K562 (cell line): ENCODE results near the gene GMEB2. TPM values are rescaled to one million over a fixed set of nuclear protein-coding genes. Genes with fewer than 3 reads are reported as not detected.

Experiments
- ATAC-seq: fragments of 200-7000 bp; cut with Tn5 transposase; 3 replicates; pipeline ENCODE4 v1.9.1; 2020; ENCODE audit warnings: moderate library complexity
- BruUV-seq: library from RNA; stranded (reverse); fragments of 400-500 nt; replicated peaks from 2 replicates; lab custom pipeline; 2021; lab: Mats Ljungman, UMichigan
- CTCF ChIA-PET: fragments of 300-600 bp; formaldehyde crosslinking; extraction: SDS; loops from one replicate; lab custom pipeline; 2021; ENCODE audit warnings: low intra/inter-chr PET ratio; lab: Yijun Ruan, JAX
- POLR2A ChIA-PET: fragments of 300-600, 350-650 bp; sonication (Branson Sonifier 250); formaldehyde crosslinking; extraction: SDS; loops from one replicate; lab custom pipeline; 2021; ENCODE audit warnings: antibody characterized with exemption, inconsistent platforms; lab: Yijun Ruan, JAX
- DNase-seq, 4 experiments: peaks; one replicate each; pipeline versions ENCODE4 v3.0.0 to v3.0.0-alpha.2; 2011 to 2018; ENCODE audit warnings: low spot score in 3 of 4, mixed read lengths in 3 of 4; ENCODE audit errors: extremely low read depth in 1 of 4
- FAIRE-seq: peaks from 2 replicates; lab custom pipeline; 2011; peaks lifted over from hg19 to GRCh38; lab: Jason Lieb, UNC
- H2AFZ ChIP-seq: 2 replicates; pipeline ENCODE4 v1.6.0; 2011; ENCODE audit warnings: low read depth, low read length, control low read depth, inconsistent platforms
- H3K27ac ChIP-seq: fragments of 200-600 bp; 3 replicates; pipeline ENCODE4 v1.8.0; 2011; ENCODE audit warnings: low read depth, mild to moderate bottlenecking, control low read depth, inconsistent platforms, low read length, moderate library complexity, mixed read lengths; ENCODE audit errors: extremely low read depth
- H3K27me3 ChIP-seq, 2 experiments: fragments of 300-600 bp in 1 of 2; 2 replicates in 1 of 2; 3 replicates in 1 of 2; pipeline versions ENCODE4 v1.6.0 to v1.8.0; 2011; ENCODE audit warnings: inconsistent platforms in 2 of 2, low read length in 2 of 2, mild to moderate bottlenecking in 1 of 2, mixed read lengths in 1 of 2, moderate library complexity in 1 of 2; ENCODE audit not compliant: control insufficient read depth in 2 of 2, insufficient read depth in 2 of 2
- H3K36me3 ChIP-seq: fragments of 300-600 bp; 3 replicates; pipeline ENCODE4 v1.8.0; 2011; ENCODE audit warnings: mild to moderate bottlenecking, low read length, inconsistent platforms; ENCODE audit not compliant: control insufficient read depth, insufficient read depth
- H3K4me1 ChIP-seq, 2 experiments: fragments of 200-600 bp in 1 of 2; replicated peaks in 1 of 2; 2 replicates in 1 of 2; 3 replicates in 1 of 2; pipeline versions ENCODE4 v1.5.1 to v1.8.0; 2011; ENCODE audit warnings: inconsistent platforms in 2 of 2, low read length in 2 of 2, mild to moderate bottlenecking in 1 of 2, mixed read lengths in 1 of 2, moderate library complexity in 1 of 2; ENCODE audit not compliant: control insufficient read depth in 2 of 2, insufficient read depth in 2 of 2
- H3K4me2 ChIP-seq: 2 replicates; pipeline ENCODE4 v1.6.1; 2011; ENCODE audit warnings: low read length, control low read depth, inconsistent platforms, mixed read lengths; ENCODE audit not compliant: insufficient read depth
- H3K4me3 ChIP-seq: fragments of 200-600 bp; sonication (generic), shearing (Covaris generic); 2 replicates; pipeline ENCODE4 v1.5.1; 2016; ENCODE audit warnings: control low read depth, inconsistent platforms
- H3K79me2 ChIP-seq: fragments of 200-600 bp; 3 replicates; pipeline ENCODE4 v1.8.0; 2011; ENCODE audit warnings: low read length, inconsistent platforms; ENCODE audit not compliant: control insufficient read depth, insufficient read depth
- H3K9ac ChIP-seq, 2 experiments: 2 replicates each; pipeline versions ENCODE4 v1.6.0 to v1.6.1; 2011; ENCODE audit warnings: low read depth in 2 of 2, low read length in 2 of 2, control low read depth in 1 of 2, inconsistent platforms in 1 of 2, mild to moderate bottlenecking in 1 of 2, mixed read lengths in 1 of 2; ENCODE audit not compliant: insufficient read depth in 1 of 2
- H3K9me1 ChIP-seq: one replicate; pipeline ENCODE4 v1.6.0; 2011; ENCODE audit warnings: inconsistent platforms, mild to moderate bottlenecking, low read length, moderate library complexity; ENCODE audit not compliant: control insufficient read depth, insufficient read depth
- H3K9me3 ChIP-seq: replicated peaks from 2 replicates; pipeline ENCODE4 v1.5.1; 2011; ENCODE audit warnings: low read depth, low read length, inconsistent platforms; ENCODE audit not compliant: control insufficient read depth, insufficient read depth
- H4K20me1 ChIP-seq: replicated peaks from 2 replicates; pipeline ENCODE4 v1.6.1; 2011; ENCODE audit warnings: low read length, inconsistent platforms, mixed read lengths; ENCODE audit not compliant: control insufficient read depth, insufficient read depth
- ELF4 ChIP-seq: fragments of 450-650 bp; formaldehyde crosslinking; IDR thresholded peaks from 2 replicates; pipeline ENCODE4 v1.4.0; 2022; ENCODE audit warnings: missing genetic modification characterization
- FOXP4 ChIP-seq: sonication (generic); formaldehyde crosslinking; IDR thresholded peaks from 2 replicates; pipeline ENCODE4 v1.8.0; 2022; ENCODE audit warnings: mild to moderate bottlenecking, missing genetic modification reagents, borderline replicate concordance
- JUND ChIP-seq, 2 experiments: IDR thresholded peaks; 2 replicates in 1 of 2; 3 replicates in 1 of 2; pipeline ENCODE4 v1.6.1; 2011; ENCODE audit warnings: borderline replicate concordance in 2 of 2, low read depth in 2 of 2, low read length in 2 of 2, improper control_type of control experiment in 1 of 2, missing biosample characterization in 1 of 2, missing genetic modification characterization in 1 of 2, missing genetic modification reagents in 1 of 2
- KDM5B ChIP-seq: fragments of 200-600 bp; sonication (generic); IDR thresholded peaks from 2 replicates; pipeline ENCODE4 v1.6.1; 2012; ENCODE audit warnings: low read depth, mild to moderate bottlenecking, moderate library complexity, low read length, control low read depth, inconsistent platforms; ENCODE audit not compliant: insufficient replicate concordance
- NCOA6 ChIP-seq: fragments of 450-650 bp; IDR thresholded peaks from 2 replicates; pipeline ENCODE4 v1.6.1; 2017; ENCODE audit warnings: mild to moderate bottlenecking
- RBM14 ChIP-seq: fragments of 200-400 bp; formaldehyde crosslinking; IDR thresholded peaks from 2 replicates; pipeline ENCODE4 v1.6.1; 2018; ENCODE audit warnings: low read depth, mild to moderate bottlenecking, low read length, moderate library complexity, borderline replicate concordance; ENCODE audit not compliant: insufficient read depth
- SOX6 ChIP-seq: fragments of 450-650 bp; IDR thresholded peaks from 2 replicates; pipeline ENCODE4 v1.6.1; 2014; ENCODE audit warnings: mild to moderate bottlenecking
- WHSC1 ChIP-seq: IDR thresholded peaks from one replicate; pipeline ENCODE4 v1.6.1; 2012; ENCODE audit warnings: low read length, control low read depth, inconsistent platforms
- ZNF277 ChIP-seq: fragments of 250-450 bp; sonication (Bioruptor Pico); IDR thresholded peaks from 2 replicates; pipeline ENCODE4 v1.8.0; 2022; ENCODE audit warnings: inconsistent platforms, mild to moderate bottlenecking, moderate library complexity, borderline replicate concordance
- WGBS: fragments of 100-300 bp; shearing (Covaris generic); methylation state at CpG from one replicate; pipeline ENCODE4 v1.1.6; 2016; ENCODE audit warnings: low coverage, mixed read lengths; ENCODE audit not compliant: insufficient coverage; ENCODE audit errors: missing lambda C conversion rate; 5-methylcytosine and 5-hydroxymethylcytosine counted together
- in situ Hi-C: fragments of 300-500 bp; cut with MboI; formaldehyde crosslinking; loops from 4 replicates; pipeline ENCODE4 v1.15.0; 2018; ENCODE audit warnings: inconsistent platforms, mixed read lengths
- intact Hi-C: fragments of 100-400 bp; cut with micrococcal nuclease; formaldehyde crosslinking; loops from 2 replicates; pipeline ENCODE4 v1.14.2; 2022
- polyA plus RNA-seq, 8 experiments: library from polyadenylated mRNA; depleted of rRNA in 4 of 8; stranded (reverse) in 5 of 8; unstranded in 3 of 8; fragments of >200 nt; fragmentation: Nextera tagmentation in 2 of 8; fragmentation: Illumina TruSeq in 1 of 8; extraction: Ambion mirVana in 2 of 8; extraction: Trizol in 1 of 8; gene quantifications; 2 replicates each; pipeline versions ENCODE4 v1.2.1 to v1.2.3, GENCODE V29; 2011 to 2014; ENCODE audit warnings: inconsistent platforms in 1 of 8, missing spikeins in 1 of 8
- total RNA-seq, 7 experiments: library from RNA; depleted of rRNA in 6 of 7; stranded (reverse); fragments of >200 nt in 6 of 7; fragmentation: Illumina TruSeq in 2 of 7; extraction: Trizol in 2 of 7; gene quantifications; 2 replicates each; pipeline versions ENCODE4 v1.2.1 to v1.2.3, GENCODE V29; 2011 to 2021; ENCODE audit warnings: low replicate concordance in 1 of 7

Gene GMEB2
- total and polyA plus RNA-seq, 9 of the 15 experiments (the other 6 are each of a cell fraction or from before 2014, with no cell fraction given), result 0.03 to 13.9 (median 6.3) TPM

GRCh38 chr20:63544958-63545516, 81.9 kb downstream of the GMEB2 start:
- POLR2A ChIA-PET, result interaction anchor here (1.4 kb wide), 1 partner anchor 24 kb away, joined by 5 read pairs; the partner anchor contains the start of gene PPDPF
- WGBS, result 6% methylated on average over 14 of the region's 19 CpGs
- H3K36me3 ChIP-seq, result no peaks in the 10 kb centered on the region
- ATAC-seq (no peak), DNase-seq (no peak), FAIRE-seq (no peak)
- peaks cover 3% of the 10 kb centered on the region for H4K20me1 ChIP-seq
- H3K4me1 ChIP-seq, result peaks cover 0 to 87% of the 10 kb centered on the region in 2 experiments; a peak in 3 of 5 replicates
- peak overlapping the region in 1 of 2 experiments; percentile 35; a peak in 1 of 4 replicates for H3K9ac ChIP-seq
- H3K9me1 ChIP-seq, result no peaks in the 10 kb centered on the region
- H3K27me3 ChIP-seq, result peaks cover 0 to 47% of the 10 kb centered on the region in 2 experiments; a peak in 4 of 5 replicates
- H3K79me2 ChIP-seq, result no peaks in the 10 kb centered on the region
- in situ Hi-C loops (no loop called here), intact Hi-C loops (no loop called here)
- CTCF ChIA-PET, result no interaction called here
- TF ChIP-seq JUND (IDR thresholded peaks at IDR 0.05; ENCODE audit: borderline replicate concordance, low read depth, low read length), result no peak
- TF ChIP-seq JUND (tag; IDR thresholded peaks at IDR 0.05; ENCODE audit: borderline replicate concordance, low read depth, low read length), result no peak
- TF ChIP-seq SOX6, result no peak
- TF ChIP-seq FOXP4 (CRISPR knock-in tag), result no peak
- no peak for TF ChIP-seq ZNF277 (CRISPR knock-in tag)
- TF ChIP-seq RBM14, result no peak
- TF ChIP-seq WHSC1, result no peak
- no peak for TF ChIP-seq KDM5B
- TF ChIP-seq NCOA6, result no peak
- TF ChIP-seq ELF4 (CRISPR knock-in tag), result no peak
- no peak overlapping the region for H2AFZ ChIP-seq
- no peak overlapping the region for H3K4me2 ChIP-seq
- no peaks in the 10 kb centered on the region for H3K9me3 ChIP-seq
- BruUV-seq, result no TSS peak
- no peak overlapping the region for H3K27ac ChIP-seq
- no peak overlapping the region for H3K4me3 ChIP-seq
